GM13977 (cell line): Measurements from ENCODE around the gene ACOX1.

Experiments used
- DNase-seq: peaks from one replicate; pipeline ENCODE4 v3.0.0; 2012; ENCODE audit warnings: low spot score
- CTCF ChIP-seq: IDR thresholded peaks from 2 replicates; pipeline ENCODE4 v1.5.1; 2012; ENCODE audit warnings: mild to moderate bottlenecking, control low read depth; ENCODE audit not compliant: insufficient read depth; ENCODE audit errors: extremely low read depth, missing control alignments
- in situ Hi-C: fragments of 300-500 bp; cut with MboI; formaldehyde crosslinking; loops from one replicate; pipeline ENCODE4 v1.12.0; 2022; ENCODE audit warnings: low sequenced_read_pairs, low pct_unique_long_range_greater_than_20kb, mixed read lengths, inconsistent platforms; ENCODE audit not compliant: unreplicated experiment

The ACOX1 gene

DNA sequence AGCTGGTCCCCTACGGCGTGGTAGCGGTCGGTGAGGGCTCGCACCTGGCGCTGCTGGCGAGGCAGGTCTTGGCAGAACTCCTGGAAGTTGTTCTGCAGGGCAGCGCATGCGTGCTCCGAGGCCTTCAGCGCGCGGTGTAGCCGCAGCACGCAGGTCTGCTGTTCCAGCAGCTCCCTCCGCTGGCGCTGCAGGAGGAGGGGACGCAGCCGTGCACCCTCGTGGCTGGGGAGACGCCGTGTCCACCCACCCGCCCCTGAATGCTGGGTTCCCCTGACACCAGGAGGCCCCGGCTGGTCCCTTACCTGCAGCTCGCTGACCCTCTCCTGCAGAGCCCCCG lies 35.9 kb upstream of the ACOX1 start:
- no peak for DNase-seq
- in situ Hi-C loops, result loop anchor here (10.0 kb wide), 1 partner anchor 280 kb away; no protein-coding TSS in a partner anchor
- no peak for TF ChIP-seq CTCF

DNA sequence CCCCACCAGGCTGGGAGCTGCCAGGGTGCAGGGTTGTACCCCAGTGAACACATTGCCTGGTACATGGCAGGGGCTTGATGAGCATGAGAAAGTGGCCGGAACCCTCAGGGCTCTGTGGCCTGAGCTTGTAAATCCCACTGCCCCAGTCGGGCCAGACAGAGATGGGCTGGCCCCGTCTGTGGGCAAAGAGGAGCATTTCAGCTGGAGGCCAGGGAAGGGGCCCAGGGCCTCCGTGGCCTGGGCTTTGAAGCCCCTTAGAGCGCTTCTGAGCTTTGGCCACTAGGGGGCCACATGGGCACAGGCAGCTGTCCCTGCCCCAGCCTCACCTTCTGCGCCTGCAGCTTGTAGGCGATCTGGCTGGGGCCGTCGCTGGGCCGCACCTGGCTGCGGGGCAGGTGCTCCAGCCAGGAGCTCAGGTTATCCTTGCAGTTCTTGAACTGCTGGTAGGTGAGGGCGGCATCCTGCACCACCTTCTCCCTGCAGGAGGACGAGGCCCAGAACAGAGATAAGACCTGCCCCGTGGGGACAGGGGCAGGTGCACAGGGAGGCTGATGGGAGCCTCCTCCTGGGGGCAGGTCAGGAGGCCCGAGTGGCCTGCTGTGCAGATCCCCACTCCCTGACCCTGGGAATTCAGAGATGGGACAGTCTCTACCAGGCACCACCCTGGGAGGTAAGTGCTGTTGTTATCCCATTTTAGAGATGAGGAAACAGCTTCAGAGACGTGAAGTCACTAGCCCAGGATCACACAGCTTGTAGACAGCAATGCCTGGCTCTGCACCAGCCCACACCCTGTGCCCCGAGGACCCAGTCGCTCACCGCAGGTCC lies 35.3 kb upstream of the ACOX1 start:
- DNase-seq, result peak; percentile 94
- in situ Hi-C loops, result loop anchor here (10.0 kb wide), 1 partner anchor 280 kb away; no protein-coding TSS in a partner anchor

GRCh38 chr17:76013377-76013932 lies 34.5 kb upstream of the ACOX1 start:
- no peak for TF ChIP-seq CTCF
- no peak for DNase-seq
- in situ Hi-C loops, result loop anchor here (10.0 kb wide), 1 partner anchor 281 kb away; no protein-coding TSS in a partner anchor

More for the DNA sequence above, 35.3 kb upstream of the ACOX1 start:
- peak; percentile 99 for TF ChIP-seq CTCF

GRCh38 chr17:76011951-76012350 lies 33.0 kb upstream of the ACOX1 start:
- DNase-seq, result no peak
- TF ChIP-seq CTCF, result no peak
- in situ Hi-C loops, result loop anchor here (10.0 kb wide), 1 partner anchor 283 kb away; no protein-coding TSS in a partner anchor

- in situ Hi-C loops, result loop anchor here (10.0 kb wide), 2 partner anchors 105 to 285 kb away; partner anchors contain the start of gene MRPL38
- DNase-seq, result no peak
- TF ChIP-seq CTCF, result no peak
Measured at GRCh38 chr17:76009969-76010661, 31.1 kb upstream of the ACOX1 start.

GRCh38 chr17:76009447-76009846 lies 30.5 kb upstream of the ACOX1 start:
- in situ Hi-C loops, result loop anchor here (10.0 kb wide), 1 partner anchor 105 kb away; the partner anchor contains the start of gene MRPL38
- DNase-seq, result no peak
- TF ChIP-seq CTCF, result no peak
